Loucy (cell line): ENCODE measurements around the gene KRT74.

Source experiments
- EZH2phosphoT487 ChIP-seq: fragments of 200-600 bp; IDR thresholded peaks from 2 replicates; pipeline ENCODE4 v1.6.1; 2018; ENCODE audit warnings: antibody characterized with exemption, mild to moderate bottlenecking, moderate library complexity, borderline replicate concordance
- TF ChIP-seq, protein P1 (sequence below): fragments of 200-600 bp; sonication (generic); conservative IDR thresholded peaks from 2 replicates; pipeline ENCODE4 v1.5.1; 2014; ENCODE audit warnings: mild to moderate bottlenecking, antibody characterized with exemption, low read length

DNA sequence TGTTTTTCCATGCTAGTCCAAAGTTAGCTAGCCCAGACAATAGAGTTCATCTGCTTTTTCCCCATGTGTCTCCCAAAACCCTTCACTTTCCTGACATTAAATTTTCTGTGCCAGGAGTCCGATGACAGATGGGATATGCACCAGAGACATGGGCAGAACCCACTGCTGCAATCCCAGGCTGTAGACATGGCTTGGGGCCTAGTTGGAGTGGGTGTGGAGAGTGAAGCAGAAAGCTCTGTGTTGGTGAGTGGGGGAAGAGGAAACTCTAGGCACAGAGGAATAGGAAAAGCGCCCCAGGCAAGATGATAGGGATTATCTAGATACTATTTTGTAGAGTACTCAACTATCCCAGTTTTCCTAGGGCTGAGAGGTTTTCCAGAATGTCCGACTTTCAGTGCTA is 4.8 kb upstream of the KRT74 start:
- TF ChIP-seq, protein P1, sequence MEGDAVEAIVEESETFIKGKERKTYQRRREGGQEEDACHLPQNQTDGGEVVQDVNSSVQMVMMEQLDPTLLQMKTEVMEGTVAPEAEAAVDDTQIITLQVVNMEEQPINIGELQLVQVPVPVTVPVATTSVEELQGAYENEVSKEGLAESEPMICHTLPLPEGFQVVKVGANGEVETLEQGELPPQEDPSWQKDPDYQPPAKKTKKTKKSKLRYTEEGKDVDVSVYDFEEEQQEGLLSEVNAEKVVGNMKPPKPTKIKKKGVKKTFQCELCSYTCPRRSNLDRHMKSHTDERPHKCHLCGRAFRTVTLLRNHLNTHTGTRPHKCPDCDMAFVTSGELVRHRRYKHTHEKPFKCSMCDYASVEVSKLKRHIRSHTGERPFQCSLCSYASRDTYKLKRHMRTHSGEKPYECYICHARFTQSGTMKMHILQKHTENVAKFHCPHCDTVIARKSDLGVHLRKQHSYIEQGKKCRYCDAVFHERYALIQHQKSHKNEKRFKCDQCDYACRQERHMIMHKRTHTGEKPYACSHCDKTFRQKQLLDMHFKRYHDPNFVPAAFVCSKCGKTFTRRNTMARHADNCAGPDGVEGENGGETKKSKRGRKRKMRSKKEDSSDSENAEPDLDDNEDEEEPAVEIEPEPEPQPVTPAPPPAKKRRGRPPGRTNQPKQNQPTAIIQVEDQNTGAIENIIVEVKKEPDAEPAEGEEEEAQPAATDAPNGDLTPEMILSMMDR: no peak
- no peak for TF ChIP-seq EZH2phosphoT487
